SK-N-SH (cell line): ENCODE data around the gene ATP11B. TPM values are rescaled to one million over a fixed set of nuclear protein-coding genes. Genes with fewer than 3 reads are reported as not detected.

Experiments used
- CTCF ChIA-PET: fragments of 300-600, 350-600 bp; formaldehyde crosslinking; extraction: SDS; loops from one replicate; lab custom pipeline; 2021; lab: Yijun Ruan, JAX
- POLR2A ChIA-PET: fragments of 350-600 bp; sonication (Branson Sonifier 250); formaldehyde crosslinking; extraction: SDS; loops from one replicate; lab custom pipeline; 2020; ENCODE audit warnings: antibody characterized with exemption, inconsistent platforms; lab: Yijun Ruan, JAX
- DNase-seq: peaks from one replicate; pipeline ENCODE4 v3.0.0; 2012
- H2AFZ ChIP-seq: fragments of 200-600 bp; sonication (generic); 2 replicates; pipeline ENCODE4 v1.8.1; 2016; ENCODE audit warnings: antibody characterized with exemption, mild to moderate bottlenecking, low read depth
- H3F3A ChIP-seq: fragments of 200-600 bp; sonication (generic); replicated peaks from 2 replicates; pipeline ENCODE3; 2016; ENCODE audit warnings: antibody characterized with exemption, mild to moderate bottlenecking; ENCODE audit not compliant: insufficient read depth
- H3K27ac ChIP-seq, 2 experiments: fragments of 200-500 bp in 1 of 2; fragments of 200-600 bp in 1 of 2; sonication (Bioruptor generic) in 1 of 2; sonication (generic), shearing (Covaris generic) in 1 of 2; 2 replicates each; pipeline versions ENCODE4 v1.5.1 to v1.6.1; 2014 to 2016; ENCODE audit warnings: low read depth in 2 of 2, inconsistent platforms in 1 of 2, low read length in 1 of 2, mild to moderate bottlenecking in 1 of 2, mixed read lengths in 1 of 2
- H3K27me3 ChIP-seq: fragments of 200-600 bp; sonication (generic), shearing (Covaris generic); 2 replicates; pipeline ENCODE4 v1.6.1; 2016; ENCODE audit warnings: mixed run types; ENCODE audit not compliant: insufficient read depth
- H3K36me3 ChIP-seq, 2 experiments: fragments of 200-500 bp in 1 of 2; fragments of 200-600 bp in 1 of 2; sonication (Bioruptor generic) in 1 of 2; sonication (generic) in 1 of 2; replicated peaks in 1 of 2; 2 replicates each; pipeline versions ENCODE3 to v1.5.1; 2014 to 2016; ENCODE audit warnings: low read length in 1 of 2, mild to moderate bottlenecking in 1 of 2; ENCODE audit not compliant: insufficient read depth in 2 of 2, control insufficient read depth in 1 of 2
- H3K4me1 ChIP-seq, 2 experiments: fragments of 200-500 bp in 1 of 2; fragments of 200-600 bp in 1 of 2; sonication (Bioruptor generic) in 1 of 2; sonication (generic), shearing (Covaris generic) in 1 of 2; 2 replicates each; pipeline versions ENCODE4 v1.5.1 to v1.6.1; 2014 to 2016; ENCODE audit warnings: low read depth in 1 of 2, low read length in 1 of 2, mixed run types in 1 of 2; ENCODE audit not compliant: insufficient read depth in 2 of 2, control insufficient read depth in 1 of 2
- H3K4me2 ChIP-seq: fragments of 200-600 bp; sonication (generic), shearing (Covaris generic); 2 replicates; pipeline ENCODE4 v1.6.1; 2017; ENCODE audit warnings: mixed run types
- H3K4me3 ChIP-seq, 2 experiments: fragments of 200-500 bp in 1 of 2; fragments of 200-600 bp in 1 of 2; sonication (Bioruptor generic) in 1 of 2; sonication (generic), shearing (Covaris generic) in 1 of 2; 2 replicates each; pipeline versions ENCODE4 v1.5.1 to v1.8.1; 2014 to 2016; ENCODE audit warnings: low read depth in 2 of 2, inconsistent platforms in 1 of 2, low read length in 1 of 2, mild to moderate bottlenecking in 1 of 2, mixed read lengths in 1 of 2, moderate library complexity in 1 of 2
- H3K79me2 ChIP-seq: fragments of 200-600 bp; sonication (generic); 2 replicates; pipeline ENCODE4 v1.8.1; 2017; ENCODE audit warnings: mild to moderate bottlenecking; ENCODE audit not compliant: insufficient read depth
- H3K9ac ChIP-seq: fragments of 200-600 bp; sonication (generic); 2 replicates; pipeline ENCODE4 v1.6.1; 2017; ENCODE audit warnings: mixed run types
- H3K9me2 ChIP-seq: fragments of 200-600 bp; sonication (generic); 2 replicates; pipeline ENCODE4 v1.6.1; 2017; ENCODE audit warnings: mixed run types
- H3K9me3 ChIP-seq: fragments of 200-600 bp; sonication (generic); 2 replicates; pipeline ENCODE4 v1.6.1; 2017; ENCODE audit warnings: mixed run types, mild to moderate bottlenecking, moderate library complexity
- H4K20me1 ChIP-seq: fragments of 200-600 bp; sonication (generic); 2 replicates; pipeline ENCODE4 v1.6.1; 2017; ENCODE audit warnings: mild to moderate bottlenecking, mixed run types; ENCODE audit not compliant: insufficient read depth
- ELF1 ChIP-seq: IDR thresholded peaks from 2 replicates; pipeline ENCODE4 v1.4.0; 2012
- FOSL2 ChIP-seq: IDR thresholded peaks from 2 replicates; pipeline ENCODE4 v1.4.0; 2012; ENCODE audit warnings: low read depth, mild to moderate bottlenecking, moderate library complexity, borderline replicate concordance
- GATA2 ChIP-seq: sonication (generic); formaldehyde crosslinking; IDR thresholded peaks from 2 replicates; pipeline ENCODE4 v1.5.0; 2020; ENCODE audit warnings: mild to moderate bottlenecking, missing genetic modification reagents
- RCOR1 ChIP-seq: fragments of 150-350 bp; IDR thresholded peaks from 2 replicates; pipeline ENCODE4 v1.6.1; 2017; ENCODE audit warnings: antibody characterized with exemption, low read length
- RFX5 ChIP-seq: IDR thresholded peaks from 2 replicates; pipeline ENCODE4 v1.6.1; 2012; ENCODE audit warnings: mild to moderate bottlenecking, improper control_type of control experiment, low read length
- RXRA ChIP-seq: IDR thresholded peaks from 2 replicates; pipeline ENCODE4 v1.4.0; 2012; ENCODE audit warnings: low read depth, mild to moderate bottlenecking, borderline replicate concordance
- SMC3 ChIP-seq: IDR thresholded peaks from 2 replicates; pipeline ENCODE4 v1.6.1; 2012; ENCODE audit warnings: low read depth, low read length, improper control_type of control experiment
- TAF1 ChIP-seq: IDR thresholded peaks from 2 replicates; pipeline ENCODE4 v1.6.1; 2012; ENCODE audit warnings: low read depth, mild to moderate bottlenecking, low read length, moderate library complexity, borderline replicate concordance
- TEAD4 ChIP-seq: IDR thresholded peaks from 2 replicates; pipeline ENCODE4 v1.4.0; 2012; ENCODE audit warnings: mild to moderate bottlenecking, borderline replicate concordance; ENCODE audit not compliant: insufficient read depth
- USF2 ChIP-seq: fragments of 150-350 bp; IDR thresholded peaks from 2 replicates; pipeline ENCODE4 v1.6.1; 2017; ENCODE audit warnings: antibody characterized with exemption, low read length, low read depth, borderline replicate concordance
- YY1 ChIP-seq: IDR thresholded peaks from 2 replicates; pipeline ENCODE4 v1.4.0; 2012; ENCODE audit warnings: low read depth, mild to moderate bottlenecking
- WGBS: methylation state at CpG from one replicate; pipeline ENCODE4 v1.1.6; 2017; ENCODE audit warnings: low lambda C conversion rate; 5-methylcytosine and 5-hydroxymethylcytosine counted together
- polyA plus RNA-seq, 3 experiments: library from polyadenylated mRNA; depleted of rRNA; stranded (reverse); fragments of >200 nt; gene quantifications; 2 replicates each; pipeline ENCODE4 v1.2.3, GENCODE V29; 2012
- TF ChIP-seq, protein P1 (sequence below): IDR thresholded peaks from 2 replicates; pipeline ENCODE4 v1.4.0; 2012; ENCODE audit warnings: low read depth
- TF ChIP-seq, protein P2 (sequence below): IDR thresholded peaks from 2 replicates; pipeline ENCODE4 v1.6.1; 2012; ENCODE audit warnings: mild to moderate bottlenecking, low read depth, low read length, moderate library complexity

The ATP11B gene
- polyA plus RNA-seq, 1 of the 3 experiments (the other 2 are of a cell fraction) = 8.7 TPM

GRCh38 chr3:182910936-182911781, 117.9 kb downstream of the ATP11B start:
- Histone ChIP-seq H3K27ac (no peak overlapping the region), H3K9me3 (no peaks in the 10 kb centered on the region), H3K9ac (no peak overlapping the region), H3K4me2 (no peak overlapping the region), H3K36me3 (peaks cover 28 to 41% of the 10 kb centered on the region in 2 experiments), H3K27me3 (no peaks in the 10 kb centered on the region), H3K79me2 (no peaks in the 10 kb centered on the region), H2AFZ (no peak overlapping the region), H3K9me2 (no peaks in the 10 kb centered on the region), H3F3A (no peaks in the 10 kb centered on the region), H3K4me1 (peaks cover 0 to 4% of the 10 kb centered on the region in 2 experiments; a peak in 2 of 4 replicates), H4K20me1 (no peaks in the 10 kb centered on the region), H3K4me3 (no peak overlapping the region)
- TF ChIP-seq GATA2 (CRISPR knock-in tag) = no peak
- TF ChIP-seq RXRA = no peak
- TF ChIP-seq, protein P1, sequence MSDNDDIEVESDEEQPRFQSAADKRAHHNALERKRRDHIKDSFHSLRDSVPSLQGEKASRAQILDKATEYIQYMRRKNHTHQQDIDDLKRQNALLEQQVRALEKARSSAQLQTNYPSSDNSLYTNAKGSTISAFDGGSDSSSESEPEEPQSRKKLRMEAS = no peak
- no peak for TF ChIP-seq TEAD4
- no peak for TF ChIP-seq RCOR1
- no peak for TF ChIP-seq ELF1
- TF ChIP-seq SMC3 = no peak
- no peak for TF ChIP-seq FOSL2
- no peak for TF ChIP-seq RFX5
- TF ChIP-seq TAF1 = no peak
- POLR2A ChIA-PET = no interaction called here
- CTCF ChIA-PET = interaction anchor here (0.8 to 3.1 kb wide), 4 partner anchors 9 to 471 kb away, joined by 3 to 24 read pairs (median 4); no protein-coding TSS in a partner anchor
- WGBS = 99% methylated on average over 4 of the region's 5 CpGs
- no peak for DNase-seq

DNA sequence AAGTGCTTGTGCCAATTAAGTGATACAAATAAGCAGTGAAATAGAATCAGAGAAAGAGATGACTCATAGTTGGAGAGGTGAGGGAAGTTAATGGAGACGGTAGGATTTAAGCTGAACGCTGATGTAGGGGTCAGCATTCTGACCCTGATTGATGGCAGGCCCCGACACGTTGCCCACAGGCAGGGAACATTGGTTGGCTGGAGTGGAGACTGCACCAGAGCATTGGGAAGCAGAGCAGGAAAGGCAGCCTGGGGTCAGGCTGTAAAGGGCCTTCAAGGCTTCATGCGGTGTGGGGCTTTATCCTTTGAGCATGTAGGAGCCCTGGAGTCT, 118.4 kb downstream of the ATP11B start:
- H2AFZ ChIP-seq = no peak overlapping the region
- CTCF ChIA-PET = no interaction called here
- POLR2A ChIA-PET = no interaction called here
- H3K27ac ChIP-seq = no peak overlapping the region
- no peaks in the 10 kb centered on the region for H3K27me3 ChIP-seq
- no peaks in the 10 kb centered on the region for H3K9me2 ChIP-seq
- H3K4me2 ChIP-seq = no peak overlapping the region
- H3K4me1 ChIP-seq = peaks cover 0 to 4% of the 10 kb centered on the region in 2 experiments; a peak in 2 of 4 replicates
- no peaks in the 10 kb centered on the region for H3K9me3 ChIP-seq
- WGBS = 86% methylated on average over 4 of the region's 5 CpGs
- no peaks in the 10 kb centered on the region for H3F3A ChIP-seq
- no peaks in the 10 kb centered on the region for H3K79me2 ChIP-seq
- no peak overlapping the region for H3K9ac ChIP-seq
- H4K20me1 ChIP-seq = no peaks in the 10 kb centered on the region
- no peak overlapping the region for H3K4me3 ChIP-seq
- TF ChIP-seq RCOR1 (no peak), YY1 (no peak), USF2 (no peak), TAF1 (no peak), GATA2 (CRISPR knock-in tag) (no peak)
- TF ChIP-seq, protein P2, sequence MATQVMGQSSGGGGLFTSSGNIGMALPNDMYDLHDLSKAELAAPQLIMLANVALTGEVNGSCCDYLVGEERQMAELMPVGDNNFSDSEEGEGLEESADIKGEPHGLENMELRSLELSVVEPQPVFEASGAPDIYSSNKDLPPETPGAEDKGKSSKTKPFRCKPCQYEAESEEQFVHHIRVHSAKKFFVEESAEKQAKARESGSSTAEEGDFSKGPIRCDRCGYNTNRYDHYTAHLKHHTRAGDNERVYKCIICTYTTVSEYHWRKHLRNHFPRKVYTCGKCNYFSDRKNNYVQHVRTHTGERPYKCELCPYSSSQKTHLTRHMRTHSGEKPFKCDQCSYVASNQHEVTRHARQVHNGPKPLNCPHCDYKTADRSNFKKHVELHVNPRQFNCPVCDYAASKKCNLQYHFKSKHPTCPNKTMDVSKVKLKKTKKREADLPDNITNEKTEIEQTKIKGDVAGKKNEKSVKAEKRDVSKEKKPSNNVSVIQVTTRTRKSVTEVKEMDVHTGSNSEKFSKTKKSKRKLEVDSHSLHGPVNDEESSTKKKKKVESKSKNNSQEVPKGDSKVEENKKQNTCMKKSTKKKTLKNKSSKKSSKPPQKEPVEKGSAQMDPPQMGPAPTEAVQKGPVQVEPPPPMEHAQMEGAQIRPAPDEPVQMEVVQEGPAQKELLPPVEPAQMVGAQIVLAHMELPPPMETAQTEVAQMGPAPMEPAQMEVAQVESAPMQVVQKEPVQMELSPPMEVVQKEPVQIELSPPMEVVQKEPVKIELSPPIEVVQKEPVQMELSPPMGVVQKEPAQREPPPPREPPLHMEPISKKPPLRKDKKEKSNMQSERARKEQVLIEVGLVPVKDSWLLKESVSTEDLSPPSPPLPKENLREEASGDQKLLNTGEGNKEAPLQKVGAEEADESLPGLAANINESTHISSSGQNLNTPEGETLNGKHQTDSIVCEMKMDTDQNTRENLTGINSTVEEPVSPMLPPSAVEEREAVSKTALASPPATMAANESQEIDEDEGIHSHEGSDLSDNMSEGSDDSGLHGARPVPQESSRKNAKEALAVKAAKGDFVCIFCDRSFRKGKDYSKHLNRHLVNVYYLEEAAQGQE = no peak
- DNase-seq = no peak
- peaks cover 24 to 43% of the 10 kb centered on the region in 2 experiments for H3K36me3 ChIP-seq
